ENCODE results near the gene PNMT.

DNA sequence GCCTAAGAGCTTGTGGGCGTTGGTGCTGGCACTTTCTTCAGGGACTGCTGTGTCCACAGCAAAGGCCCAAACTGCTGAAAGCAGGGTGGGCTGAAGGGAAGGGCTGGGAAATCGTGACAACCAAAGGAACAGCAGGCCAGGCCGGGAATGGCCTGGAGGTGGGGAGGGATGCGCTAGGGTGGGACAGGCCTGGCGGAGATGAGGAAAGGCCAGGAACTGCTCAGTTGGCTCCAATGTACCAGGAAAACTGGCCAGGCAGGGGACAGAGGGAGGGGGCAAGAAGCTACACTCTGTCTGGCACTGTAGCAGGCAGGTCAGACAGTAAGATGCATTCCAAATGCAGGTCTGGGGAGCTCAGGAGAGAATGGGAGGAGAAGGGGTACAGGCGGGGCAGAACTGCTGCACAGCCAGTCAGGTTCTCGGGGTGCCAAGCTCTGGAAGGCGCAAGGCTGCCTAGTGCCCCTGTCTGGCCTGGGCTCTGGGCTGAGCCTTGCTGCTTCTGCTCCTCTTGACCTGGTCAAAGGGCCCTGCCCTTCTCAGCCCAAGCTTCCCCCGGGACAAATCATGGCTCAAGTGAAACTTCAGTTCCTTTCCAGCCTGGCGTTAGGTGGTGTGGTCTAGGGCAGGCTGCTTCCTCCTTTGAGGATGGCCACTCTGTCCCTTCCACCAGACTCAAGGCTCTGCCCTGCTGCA, 7.3 kb downstream of the PNMT start:
- no peak for TF ChIP-seq CTCF (IDR thresholded peaks at IDR 0.05)
- TF ChIP-seq POLR2A (IDR thresholded peaks at IDR 0.05): no peak

Measured in thyroid gland (tissue), 4 donors.